B cell (primary cell): ENCODE data around the gene MS4A7. TPM values are rescaled to one million over a fixed set of nuclear protein-coding genes. Genes with fewer than 3 reads are reported as not detected.
"Not testable (repeated sequence)": the region's sequence is repeated elsewhere in the genome, so short reads cannot be mapped to it uniquely, and the experiment has no call there.

Source experiments
- ATAC-seq: fragments of 200-7000 bp; cut with Tn5 transposase; one replicate; pipeline ENCODE4 v1.10.0; 2021; ENCODE audit warnings: low read depth, mild to moderate bottlenecking, moderate number of reproducible peaks, moderate library complexity
- CTCF ChIA-PET: fragments of 350-600 bp; sonication (Branson Sonifier 250); formaldehyde crosslinking; loops from one replicate; lab custom pipeline; 2021; ENCODE audit warnings: antibody characterized with exemption, inconsistent platforms; lab: Charles Lee
- POLR2A ChIA-PET: fragments of 350-600 bp; sonication (Branson Sonifier 250); formaldehyde crosslinking; loops from one replicate; lab custom pipeline; 2021; ENCODE audit warnings: antibody characterized with exemption; lab: Charles Lee
- DNase-seq: peaks from one replicate; pipeline ENCODE4 v3.0.0; 2013
- H2AFZ ChIP-seq: 2 replicates; pipeline ENCODE4 v1.6.1; 2012; ENCODE audit warnings: mild to moderate bottlenecking, low read depth, low read length; ENCODE audit not compliant: insufficient read depth, poor library complexity, severe bottlenecking
- H3K27ac ChIP-seq, 2 donors: 1 replicate in 1 of 2; 2 replicates in 1 of 2; pipeline ENCODE4 v1.5.1; 2012 to 2013; ENCODE audit warnings: low read length in 2 of 2, mild to moderate bottlenecking in 2 of 2, moderate library complexity in 1 of 2
- H3K27me3 ChIP-seq, 4 experiments: fragments of 200-600 bp in 1 of 4; sonication (generic) in 1 of 4; replicated peaks in 1 of 4; 1 replicate in 2 of 4; 2 replicates in 2 of 4; pipeline versions ENCODE4 v1.6.1 to v1.7.0; 2013 to 2016; ENCODE audit warnings: low read length in 3 of 4, mild to moderate bottlenecking in 2 of 4, mixed read lengths in 1 of 4, moderate library complexity in 1 of 4; ENCODE audit not compliant: insufficient read depth in 4 of 4, control insufficient read depth in 3 of 4; ENCODE audit errors: control extremely low read depth in 1 of 4
- H3K36me3 ChIP-seq, 2 experiments: replicated peaks in 1 of 2; 1 replicate in 1 of 2; 2 replicates in 1 of 2; pipeline versions ENCODE4 v1.6.1 to v1.7.1; 2013; ENCODE audit warnings: low read length in 1 of 2; ENCODE audit not compliant: insufficient read depth in 2 of 2, control insufficient read depth in 1 of 2; ENCODE audit errors: control extremely low read depth in 1 of 2, extremely low read depth in 1 of 2
- H3K4me1 ChIP-seq, 2 donors: fragments of 200-600 bp in 1 of 2; sonication (generic) in 1 of 2; 1 replicate in 1 of 2; 2 replicates in 1 of 2; pipeline versions ENCODE4 v1.5.1 to v1.6.1; 2013 to 2017; ENCODE audit warnings: low read length in 2 of 2; ENCODE audit not compliant: control insufficient read depth in 2 of 2, insufficient read depth in 2 of 2
- H3K4me2 ChIP-seq: replicated peaks from 2 replicates; pipeline ENCODE3; 2012; ENCODE audit warnings: mild to moderate bottlenecking, low read depth, low read length; ENCODE audit not compliant: poor library complexity, severe bottlenecking
- H3K4me3 ChIP-seq, 5 experiments: fragments of 200-600 bp in 1 of 5; sonication (generic) in 1 of 5; 1 replicate in 3 of 5; 2 replicates in 2 of 5; pipeline versions ENCODE4 v1.5.1 to v1.7.0; 2011 to 2016; ENCODE audit warnings: low read length in 4 of 5, mild to moderate bottlenecking in 4 of 5, low read depth in 2 of 5, control low read depth in 1 of 5, moderate library complexity in 1 of 5; ENCODE audit not compliant: insufficient read depth in 1 of 5; ENCODE audit errors: control extremely low read depth in 1 of 5, extremely low read depth in 1 of 5
- H3K79me2 ChIP-seq: fragments of 200-600 bp; sonication (generic); one replicate; pipeline ENCODE4 v1.6.0; 2016; ENCODE audit warnings: low read length; ENCODE audit not compliant: control insufficient read depth, insufficient read depth
- H3K9ac ChIP-seq: fragments of 200-600 bp; sonication (generic); 2 replicates; pipeline ENCODE4 v1.6.1; 2017; ENCODE audit warnings: mild to moderate bottlenecking, low read length, moderate library complexity
- H3K9me3 ChIP-seq, 3 donors: one replicate each; pipeline versions ENCODE4 v1.6.1 to v1.7.1; 2013; ENCODE audit warnings: low read length in 2 of 3; ENCODE audit not compliant: control insufficient read depth in 2 of 3, insufficient read depth in 1 of 3; ENCODE audit errors: control extremely low read depth in 1 of 3
- H4K20me1 ChIP-seq: 2 replicates; pipeline ENCODE4 v1.6.0; 2012; ENCODE audit warnings: mild to moderate bottlenecking, low read length; ENCODE audit not compliant: insufficient read depth, control insufficient read depth, poor library complexity, severe bottlenecking
- H3K27ac Mint-ChIP-seq: one replicate; pipeline ENCODE4 v1.8.0; 2021; ENCODE audit warnings: mixed read lengths
- H3K27me3 Mint-ChIP-seq: one replicate; pipeline ENCODE4 v1.8.0; 2021; ENCODE audit warnings: mixed read lengths
- H3K4me1 Mint-ChIP-seq: one replicate; pipeline ENCODE4 v1.8.0; 2021; ENCODE audit warnings: mixed read lengths
- H3K4me3 Mint-ChIP-seq: one replicate; pipeline ENCODE4 v1.8.0; 2021; ENCODE audit warnings: mixed read lengths
- H3K9me3 Mint-ChIP-seq: one replicate; pipeline ENCODE4 v1.8.0; 2022; ENCODE audit warnings: mixed read lengths; ENCODE audit not compliant: insufficient read depth
- CTCF ChIP-seq: fragments of 200-600 bp; IDR thresholded peaks from one replicate; pipeline ENCODE4 v1.8.0; 2022; ENCODE audit warnings: antibody characterized with exemption, mild to moderate bottlenecking
- EZH2 ChIP-seq: IDR thresholded peaks from 2 replicates; pipeline ENCODE4 v1.6.1; 2012; ENCODE audit warnings: borderline replicate concordance, low read depth, mild to moderate bottlenecking, moderate library complexity, low read length; ENCODE audit not compliant: insufficient read depth, poor library complexity, severe bottlenecking
- WGBS: methylation state at CpG from one replicate; pipeline ENCODE4 v1.1.5; 2013; ENCODE audit warnings: missing lambda C conversion rate; ENCODE audit not compliant: insufficient coverage; 5-methylcytosine and 5-hydroxymethylcytosine counted together
- intact Hi-C: fragments of 100-400 bp; cut with micrococcal nuclease; formaldehyde crosslinking; loops from one replicate; pipeline ENCODE4 v1.10.0; 2022
- polyA plus RNA-seq: library from polyadenylated mRNA; depleted of rRNA; stranded (reverse); fragments of >200 nt; gene quantifications from 2 replicates; pipeline ENCODE4 v1.2.3, GENCODE V29; 2012
- total RNA-seq, 2 donors: library from RNA; stranded (reverse); fragments of 120-200 nt in 1 of 2; gene quantifications; 1 replicate in 1 of 2; 2 replicates in 1 of 2; pipeline versions ENCODE4 v1.2.3 to v1.2.4, GENCODE V29; 2013 to 2022

Gene MS4A7
- total and polyA plus RNA-seq, 2 donors (not counting 1 experiment from before 2014, with no cell fraction given): 16.8 to 27.2 TPM

- peak; percentile 81 for ATAC-seq
- Histone ChIP-seq H3K4me1 (peaks cover 60 to 62% of the 10 kb centered on the region in 2 donors), H3K36me3 (no peaks in the 10 kb centered on the region), H3K4me3 (peak overlapping the region; percentile 37 to 72 (median 52)), H3K79me2 (peaks cover 60% of the 10 kb centered on the region), H3K4me2 (peak overlapping the region; percentile 81), H3K9ac (peak overlapping the region; percentile 68), H2AFZ (peak overlapping the region; percentile 70), H3K27me3 (no peaks in the 10 kb centered on the region), H4K20me1 (no peaks in the 10 kb centered on the region), H3K27ac (peak overlapping the region; percentile 82 to 92), H3K9me3 (peaks cover 2 to 31% (median 19%) of the 10 kb centered on the region in 3 donors)
- POLR2A ChIA-PET: interaction anchor here (0.5 to 2.9 kb wide), 8 partner anchors 9 to 120 kb away, joined by 4 to 22 read pairs (median 6); partner anchors contain the start of gene MS4A1
- Mint-ChIP-seq H3K27ac (peak overlapping the region; percentile 90), H3K9me3 (peaks cover 4% of the 10 kb centered on the region), H3K27me3 (no peaks in the 10 kb centered on the region), H3K4me1 (peaks cover 71% of the 10 kb centered on the region), H3K4me3 (peak overlapping the region; percentile 80)
- intact Hi-C loops: loop anchor here (1.0 to 2.0 kb wide), 7 partner anchors 14 to 254 kb away; partner anchors contain the start of genes MS4A1, MS4A14 and MS4A7
- CTCF ChIA-PET: interaction anchor here (0.6 to 13.3 kb wide), 54 partner anchors 9 to 414 kb away, joined by 3 to 257 read pairs (median 6); partner anchors contain the start of genes MS4A1, MS4A14 and MS4A7
- peak; percentile 92 for DNase-seq
- 0% methylated on average over 2 of the region's 7 CpGs for WGBS
- peak; percentile 88 for TF ChIP-seq CTCF
- no peak for TF ChIP-seq EZH2
These were observed 14.5 kb upstream of the MS4A7 start for GRCh38 chr11:60363542-60364470.

- Histone ChIP-seq H3K27ac (peak overlapping the region; percentile 73 to 92), H3K9ac (peak overlapping the region; percentile 37), H3K4me1 (peaks cover 65 to 73% of the 10 kb centered on the region in 2 donors), H3K79me2 (peaks cover 68% of the 10 kb centered on the region), H3K4me3 (peak overlapping the region in 1 of 5 experiments; percentile 38), H3K4me2 (peak overlapping the region; percentile 64)
- peak overlapping the region; percentile 44 for H3K4me3 Mint-ChIP-seq
- not testable (repeated sequence) for ATAC-seq, DNase-seq, H4K20me1 ChIP-seq, H3K27me3 ChIP-seq, H2AFZ ChIP-seq, H3K27me3 Mint-ChIP-seq, H3K9me3 Mint-ChIP-seq, H3K36me3 ChIP-seq, H3K9me3 ChIP-seq
- peaks cover 86% of the 10 kb centered on the region for H3K4me1 Mint-ChIP-seq
- POLR2A ChIA-PET: interaction anchor here (0.6 to 2.9 kb wide), 10 partner anchors 12 to 117 kb away, joined by 3 to 20 read pairs (median 7); partner anchors contain the start of genes MS4A1 and MS4A7
- intact Hi-C loops: loop anchor here (5.0 kb wide), 1 partner anchor 206 kb away; no protein-coding TSS in a partner anchor
- 100% methylated on average over 8 of the region's 15 CpGs for WGBS
- CTCF ChIA-PET: interaction anchor here (1.0 to 13.3 kb wide), 15 partner anchors 12 to 253 kb away, joined by 3 to 257 read pairs (median 11); partner anchors contain the start of genes MS4A1, MS4A14 and MS4A7
- peak overlapping the region; percentile 70 for H3K27ac Mint-ChIP-seq
These were observed 11.9 kb upstream of the MS4A7 start for GRCh38 chr11:60366262-60366904.
